HCT116 (cell line): ENCODE results near the gene ZBTB47.

Experiments
- EGR1 ChIP-seq: IDR thresholded peaks from 2 replicates; pipeline ENCODE4 v1.6.1; 2012; ENCODE audit warnings: low read depth
- ELF1 ChIP-seq: IDR thresholded peaks from 2 replicates; pipeline ENCODE4 v1.6.1; 2012; ENCODE audit warnings: low read depth, borderline replicate concordance
- EZH2 ChIP-seq: fragments of 200-600 bp; sonication (generic); IDR thresholded peaks from 2 replicates; pipeline ENCODE4 v1.6.1; 2017; ENCODE audit warnings: antibody characterized with exemption, mixed run types
- EZH2phosphoT487 ChIP-seq: fragments of 200-600 bp; IDR thresholded peaks from 2 replicates; pipeline ENCODE4 v1.6.1; 2018; ENCODE audit warnings: antibody characterized with exemption, borderline replicate concordance
- POLR2A ChIP-seq: IDR thresholded peaks from 2 replicates; pipeline ENCODE4 v1.7.0; 2011; ENCODE audit warnings: borderline replicate concordance; ENCODE audit not compliant: insufficient read depth, insufficient read length; ENCODE audit errors: extremely low read depth
- POLR2AphosphoS5 ChIP-seq: IDR thresholded peaks from 2 replicates; pipeline ENCODE4 v1.6.1; 2011; ENCODE audit warnings: mild to moderate bottlenecking, low read depth, low read length, moderate library complexity
- RAD21 ChIP-seq: IDR thresholded peaks from 2 replicates; pipeline ENCODE4 v1.6.1; 2012; ENCODE audit warnings: low read depth, mild to moderate bottlenecking
- SIN3A ChIP-seq: IDR thresholded peaks from 2 replicates; pipeline ENCODE4 v1.6.1; 2012; ENCODE audit warnings: low read depth
- TF ChIP-seq, protein P1 (sequence below), 3 experiments: fragments of 200-600 bp in 1 of 3; sonication (generic) in 1 of 3; IDR thresholded peaks in 2 of 3; conservative IDR thresholded peaks in 1 of 3; 2 replicates each; pipeline ENCODE4 v1.5.1; 2012 to 2017; ENCODE audit warnings: low read depth in 2 of 3, low read length in 2 of 3, antibody characterized with exemption in 1 of 3, borderline replicate concordance in 1 of 3, control low read depth in 1 of 3, mild to moderate bottlenecking in 1 of 3, mixed read lengths in 1 of 3, mixed run types in 1 of 3, moderate library complexity in 1 of 3; ENCODE audit not compliant: insufficient read depth in 1 of 3
- TF ChIP-seq, protein P2 (sequence below): IDR thresholded peaks from 2 replicates; pipeline ENCODE4 v1.6.1; 2012

DNA sequence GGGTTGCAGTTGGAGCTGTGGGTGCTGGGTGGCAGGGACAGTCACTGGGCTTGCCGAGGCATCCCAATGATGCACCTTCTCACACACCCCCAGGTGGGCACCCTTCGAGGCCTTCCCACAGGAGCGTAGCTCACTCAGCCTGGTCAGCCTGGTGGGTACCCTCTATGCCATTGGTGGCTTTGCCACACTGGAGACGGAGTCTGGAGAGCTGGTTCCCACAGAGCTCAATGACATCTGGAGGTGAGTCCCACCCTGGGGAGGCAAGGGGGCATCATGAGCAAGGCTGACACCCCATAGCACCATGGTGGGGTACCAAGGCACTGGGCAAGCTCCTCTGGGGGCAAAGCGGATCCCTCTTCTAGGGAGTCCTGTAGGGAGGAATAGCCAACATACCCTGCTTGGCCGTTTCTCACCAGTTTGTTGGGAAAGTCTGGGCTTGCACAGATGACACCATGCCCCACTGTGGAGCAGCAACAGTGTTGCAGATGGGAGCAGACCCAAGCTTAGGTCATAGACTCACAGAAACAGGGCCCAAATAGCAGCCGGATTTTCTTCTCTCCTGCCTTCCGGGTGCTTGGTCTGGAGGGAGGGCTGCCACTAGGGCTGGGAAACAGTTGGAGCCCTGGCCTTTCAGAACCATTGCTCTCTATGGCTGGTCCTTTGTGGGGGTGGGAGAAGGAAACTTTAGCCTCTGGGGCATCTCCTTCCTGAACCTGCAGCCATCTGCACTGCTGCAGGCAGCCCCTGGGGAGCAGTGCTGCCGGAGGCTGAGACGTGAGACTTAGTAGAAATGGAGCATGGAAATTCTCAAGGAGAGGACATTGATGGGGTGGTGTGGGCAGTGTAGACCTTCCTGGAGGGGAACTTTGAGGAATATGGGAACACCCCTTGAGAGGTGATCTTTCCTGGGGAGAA, 37.5 kb downstream of the ZBTB47 start:
- TF ChIP-seq, protein P1, sequence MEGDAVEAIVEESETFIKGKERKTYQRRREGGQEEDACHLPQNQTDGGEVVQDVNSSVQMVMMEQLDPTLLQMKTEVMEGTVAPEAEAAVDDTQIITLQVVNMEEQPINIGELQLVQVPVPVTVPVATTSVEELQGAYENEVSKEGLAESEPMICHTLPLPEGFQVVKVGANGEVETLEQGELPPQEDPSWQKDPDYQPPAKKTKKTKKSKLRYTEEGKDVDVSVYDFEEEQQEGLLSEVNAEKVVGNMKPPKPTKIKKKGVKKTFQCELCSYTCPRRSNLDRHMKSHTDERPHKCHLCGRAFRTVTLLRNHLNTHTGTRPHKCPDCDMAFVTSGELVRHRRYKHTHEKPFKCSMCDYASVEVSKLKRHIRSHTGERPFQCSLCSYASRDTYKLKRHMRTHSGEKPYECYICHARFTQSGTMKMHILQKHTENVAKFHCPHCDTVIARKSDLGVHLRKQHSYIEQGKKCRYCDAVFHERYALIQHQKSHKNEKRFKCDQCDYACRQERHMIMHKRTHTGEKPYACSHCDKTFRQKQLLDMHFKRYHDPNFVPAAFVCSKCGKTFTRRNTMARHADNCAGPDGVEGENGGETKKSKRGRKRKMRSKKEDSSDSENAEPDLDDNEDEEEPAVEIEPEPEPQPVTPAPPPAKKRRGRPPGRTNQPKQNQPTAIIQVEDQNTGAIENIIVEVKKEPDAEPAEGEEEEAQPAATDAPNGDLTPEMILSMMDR (IDR thresholded peaks at IDR 0.05 in 2 of 3, conservative IDR thresholded peaks at IDR 0.05 in 1 of 3; ENCODE audit: borderline replicate concordance in 1 of 3, insufficient read depth in 1 of 3, low read depth in 2 of 3, low read length in 2 of 3), result no peak
- TF ChIP-seq POLR2AphosphoS5 (no peak), POLR2A (no peak), ELF1 (no peak), EZH2 (no peak), EZH2phosphoT487 (no peak), SIN3A (no peak), EGR1 (no peak), RAD21 (no peak)
- TF ChIP-seq, protein P2, sequence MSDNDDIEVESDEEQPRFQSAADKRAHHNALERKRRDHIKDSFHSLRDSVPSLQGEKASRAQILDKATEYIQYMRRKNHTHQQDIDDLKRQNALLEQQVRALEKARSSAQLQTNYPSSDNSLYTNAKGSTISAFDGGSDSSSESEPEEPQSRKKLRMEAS, result no peak
